SK-N-SH (cell line): ENCODE data around the gene GPHB5. TPM values are rescaled to one million over a fixed set of nuclear protein-coding genes. Genes with fewer than 3 reads are reported as not detected.

Source experiments
- CTCF ChIA-PET: fragments of 300-600, 350-600 bp; formaldehyde crosslinking; extraction: SDS; loops from one replicate; lab custom pipeline; 2021; lab: Yijun Ruan, JAX
- POLR2A ChIA-PET: fragments of 350-600 bp; sonication (Branson Sonifier 250); formaldehyde crosslinking; extraction: SDS; loops from one replicate; lab custom pipeline; 2020; ENCODE audit warnings: antibody characterized with exemption, inconsistent platforms; lab: Yijun Ruan, JAX
- DNase-seq: peaks from one replicate; pipeline ENCODE4 v3.0.0; 2012
- H2AFZ ChIP-seq: fragments of 200-600 bp; sonication (generic); 2 replicates; pipeline ENCODE4 v1.8.1; 2016; ENCODE audit warnings: antibody characterized with exemption, mild to moderate bottlenecking, low read depth
- H3F3A ChIP-seq: fragments of 200-600 bp; sonication (generic); replicated peaks from 2 replicates; pipeline ENCODE3; 2016; ENCODE audit warnings: antibody characterized with exemption, mild to moderate bottlenecking; ENCODE audit not compliant: insufficient read depth
- H3K27ac ChIP-seq, 2 experiments: fragments of 200-500 bp in 1 of 2; fragments of 200-600 bp in 1 of 2; sonication (Bioruptor generic) in 1 of 2; sonication (generic), shearing (Covaris generic) in 1 of 2; 2 replicates each; pipeline versions ENCODE4 v1.5.1 to v1.6.1; 2014 to 2016; ENCODE audit warnings: low read depth in 2 of 2, inconsistent platforms in 1 of 2, low read length in 1 of 2, mild to moderate bottlenecking in 1 of 2, mixed read lengths in 1 of 2
- H3K27me3 ChIP-seq: fragments of 200-600 bp; sonication (generic), shearing (Covaris generic); 2 replicates; pipeline ENCODE4 v1.6.1; 2016; ENCODE audit warnings: mixed run types; ENCODE audit not compliant: insufficient read depth
- H3K36me3 ChIP-seq, 2 experiments: fragments of 200-500 bp in 1 of 2; fragments of 200-600 bp in 1 of 2; sonication (Bioruptor generic) in 1 of 2; sonication (generic) in 1 of 2; replicated peaks in 1 of 2; 2 replicates each; pipeline versions ENCODE3 to v1.5.1; 2014 to 2016; ENCODE audit warnings: low read length in 1 of 2, mild to moderate bottlenecking in 1 of 2; ENCODE audit not compliant: insufficient read depth in 2 of 2, control insufficient read depth in 1 of 2
- H3K4me1 ChIP-seq, 2 experiments: fragments of 200-500 bp in 1 of 2; fragments of 200-600 bp in 1 of 2; sonication (Bioruptor generic) in 1 of 2; sonication (generic), shearing (Covaris generic) in 1 of 2; 2 replicates each; pipeline versions ENCODE4 v1.5.1 to v1.6.1; 2014 to 2016; ENCODE audit warnings: low read depth in 1 of 2, low read length in 1 of 2, mixed run types in 1 of 2; ENCODE audit not compliant: insufficient read depth in 2 of 2, control insufficient read depth in 1 of 2
- H3K4me2 ChIP-seq: fragments of 200-600 bp; sonication (generic), shearing (Covaris generic); 2 replicates; pipeline ENCODE4 v1.6.1; 2017; ENCODE audit warnings: mixed run types
- H3K4me3 ChIP-seq, 2 experiments: fragments of 200-500 bp in 1 of 2; fragments of 200-600 bp in 1 of 2; sonication (Bioruptor generic) in 1 of 2; sonication (generic), shearing (Covaris generic) in 1 of 2; 2 replicates each; pipeline versions ENCODE4 v1.5.1 to v1.8.1; 2014 to 2016; ENCODE audit warnings: low read depth in 2 of 2, inconsistent platforms in 1 of 2, low read length in 1 of 2, mild to moderate bottlenecking in 1 of 2, mixed read lengths in 1 of 2, moderate library complexity in 1 of 2
- H3K79me2 ChIP-seq: fragments of 200-600 bp; sonication (generic); 2 replicates; pipeline ENCODE4 v1.8.1; 2017; ENCODE audit warnings: mild to moderate bottlenecking; ENCODE audit not compliant: insufficient read depth
- H3K9ac ChIP-seq: fragments of 200-600 bp; sonication (generic); 2 replicates; pipeline ENCODE4 v1.6.1; 2017; ENCODE audit warnings: mixed run types
- H3K9me2 ChIP-seq: fragments of 200-600 bp; sonication (generic); 2 replicates; pipeline ENCODE4 v1.6.1; 2017; ENCODE audit warnings: mixed run types
- H3K9me3 ChIP-seq: fragments of 200-600 bp; sonication (generic); 2 replicates; pipeline ENCODE4 v1.6.1; 2017; ENCODE audit warnings: mixed run types, mild to moderate bottlenecking, moderate library complexity
- H4K20me1 ChIP-seq: fragments of 200-600 bp; sonication (generic); 2 replicates; pipeline ENCODE4 v1.6.1; 2017; ENCODE audit warnings: mild to moderate bottlenecking, mixed run types; ENCODE audit not compliant: insufficient read depth
- CHD2 ChIP-seq: fragments of 150-350 bp; IDR thresholded peaks from 2 replicates; pipeline ENCODE4 v1.6.1; 2018; ENCODE audit warnings: low read length; ENCODE audit not compliant: partially characterized antibody
- EZH2phosphoT487 ChIP-seq: fragments of 200-600 bp; sonication (generic); IDR thresholded peaks from 2 replicates; pipeline ENCODE4 v1.6.1; 2017; ENCODE audit warnings: low read depth, mixed run types, mild to moderate bottlenecking, antibody characterized with exemption, moderate library complexity, borderline replicate concordance
- FOXJ3 ChIP-seq: sonication (generic); formaldehyde crosslinking; IDR thresholded peaks from 2 replicates; pipeline ENCODE4 v1.5.1; 2020; ENCODE audit warnings: mild to moderate bottlenecking, missing genetic modification reagents
- GABPA ChIP-seq: IDR thresholded peaks from 2 replicates; pipeline ENCODE4 v1.4.0; 2012; ENCODE audit warnings: low read depth, mild to moderate bottlenecking
- GATA2 ChIP-seq: sonication (generic); formaldehyde crosslinking; IDR thresholded peaks from 2 replicates; pipeline ENCODE4 v1.5.0; 2020; ENCODE audit warnings: mild to moderate bottlenecking, missing genetic modification reagents
- IRF3 ChIP-seq: fragments of 150-350 bp; IDR thresholded peaks from 2 replicates; pipeline ENCODE4 v1.6.1; 2016; ENCODE audit warnings: mild to moderate bottlenecking, low read depth, low read length
- JUND ChIP-seq: IDR thresholded peaks from 2 replicates; pipeline ENCODE4 v1.4.0; 2012
- MEF2A ChIP-seq: IDR thresholded peaks from 2 replicates; pipeline ENCODE4 v1.4.0; 2012; ENCODE audit warnings: low read depth, borderline replicate concordance
- MXI1 ChIP-seq: IDR thresholded peaks from 2 replicates; pipeline ENCODE4 v1.6.1; 2012; ENCODE audit warnings: mild to moderate bottlenecking, low read depth, low read length, improper control_type of control experiment
- NRF1 ChIP-seq: IDR thresholded peaks from 2 replicates; pipeline ENCODE4 v1.6.1; 2012; ENCODE audit warnings: low read depth, mild to moderate bottlenecking, low read length
- RXRA ChIP-seq: IDR thresholded peaks from 2 replicates; pipeline ENCODE4 v1.4.0; 2012; ENCODE audit warnings: low read depth, mild to moderate bottlenecking, borderline replicate concordance
- SIN3A ChIP-seq: IDR thresholded peaks from 2 replicates; pipeline ENCODE4 v1.6.1; 2012; ENCODE audit warnings: low read depth, mild to moderate bottlenecking, low read length, moderate library complexity, borderline replicate concordance
- TEAD4 ChIP-seq: IDR thresholded peaks from 2 replicates; pipeline ENCODE4 v1.4.0; 2012; ENCODE audit warnings: mild to moderate bottlenecking, borderline replicate concordance; ENCODE audit not compliant: insufficient read depth
- USF1 ChIP-seq: IDR thresholded peaks from 2 replicates; pipeline ENCODE4 v1.4.0; 2012; ENCODE audit warnings: low read depth, borderline replicate concordance
- ZBTB33 ChIP-seq: IDR thresholded peaks from 2 replicates; pipeline ENCODE4 v1.4.0; 2012; ENCODE audit warnings: low read depth, borderline replicate concordance
- WGBS: methylation state at CpG from one replicate; pipeline ENCODE4 v1.1.6; 2017; ENCODE audit warnings: low lambda C conversion rate; 5-methylcytosine and 5-hydroxymethylcytosine counted together
- polyA plus RNA-seq, 3 experiments: library from polyadenylated mRNA; depleted of rRNA; stranded (reverse); fragments of >200 nt; gene quantifications; 2 replicates each; pipeline ENCODE4 v1.2.3, GENCODE V29; 2012
- TF ChIP-seq, protein P1 (sequence below): IDR thresholded peaks from 2 replicates; pipeline ENCODE4 v1.6.1; 2012; ENCODE audit warnings: mild to moderate bottlenecking, low read depth, low read length, moderate library complexity

The GPHB5 gene
- polyA plus RNA-seq, 1 of the 3 experiments (the other 2 are of a cell fraction): not detected

GRCh38 chr14:63287666-63288483 lies 30.9 kb downstream of the GPHB5 start:
- CTCF ChIA-PET: interaction anchor here (0.9 to 1.2 kb wide), 3 partner anchors 10 to 12 kb away, joined by 4 to 6 read pairs (median 5); no protein-coding TSS in a partner anchor
- Histone ChIP-seq H3K4me2 (no peak overlapping the region), H3K4me1 (no peaks in the 10 kb centered on the region; a peak in 2 of 4 replicates), H4K20me1 (no peaks in the 10 kb centered on the region), H3F3A (no peaks in the 10 kb centered on the region), H3K79me2 (no peaks in the 10 kb centered on the region), H2AFZ (no peak overlapping the region), H3K27me3 (no peaks in the 10 kb centered on the region), H3K9ac (no peak overlapping the region), H3K9me2 (no peaks in the 10 kb centered on the region), H3K27ac (no peak overlapping the region), H3K9me3 (no peaks in the 10 kb centered on the region), H3K4me3 (no peak overlapping the region), H3K36me3 (peaks cover 0 to 17% of the 10 kb centered on the region in 2 experiments)
- DNase-seq: no peak
- WGBS: 46% methylated on average over 6 of the region's 6 CpGs
- POLR2A ChIA-PET: no interaction called here
- TF ChIP-seq SIN3A (no peak), ZBTB33 (no peak), GABPA (no peak), USF1 (no peak), MXI1 (no peak), TEAD4 (no peak), JUND (no peak), GATA2 (CRISPR knock-in tag) (no peak), CHD2 (no peak), FOXJ3 (CRISPR knock-in tag) (no peak), EZH2phosphoT487 (no peak), IRF3 (no peak), NRF1 (no peak), RXRA (no peak), MEF2A (no peak)
- TF ChIP-seq, protein P1, sequence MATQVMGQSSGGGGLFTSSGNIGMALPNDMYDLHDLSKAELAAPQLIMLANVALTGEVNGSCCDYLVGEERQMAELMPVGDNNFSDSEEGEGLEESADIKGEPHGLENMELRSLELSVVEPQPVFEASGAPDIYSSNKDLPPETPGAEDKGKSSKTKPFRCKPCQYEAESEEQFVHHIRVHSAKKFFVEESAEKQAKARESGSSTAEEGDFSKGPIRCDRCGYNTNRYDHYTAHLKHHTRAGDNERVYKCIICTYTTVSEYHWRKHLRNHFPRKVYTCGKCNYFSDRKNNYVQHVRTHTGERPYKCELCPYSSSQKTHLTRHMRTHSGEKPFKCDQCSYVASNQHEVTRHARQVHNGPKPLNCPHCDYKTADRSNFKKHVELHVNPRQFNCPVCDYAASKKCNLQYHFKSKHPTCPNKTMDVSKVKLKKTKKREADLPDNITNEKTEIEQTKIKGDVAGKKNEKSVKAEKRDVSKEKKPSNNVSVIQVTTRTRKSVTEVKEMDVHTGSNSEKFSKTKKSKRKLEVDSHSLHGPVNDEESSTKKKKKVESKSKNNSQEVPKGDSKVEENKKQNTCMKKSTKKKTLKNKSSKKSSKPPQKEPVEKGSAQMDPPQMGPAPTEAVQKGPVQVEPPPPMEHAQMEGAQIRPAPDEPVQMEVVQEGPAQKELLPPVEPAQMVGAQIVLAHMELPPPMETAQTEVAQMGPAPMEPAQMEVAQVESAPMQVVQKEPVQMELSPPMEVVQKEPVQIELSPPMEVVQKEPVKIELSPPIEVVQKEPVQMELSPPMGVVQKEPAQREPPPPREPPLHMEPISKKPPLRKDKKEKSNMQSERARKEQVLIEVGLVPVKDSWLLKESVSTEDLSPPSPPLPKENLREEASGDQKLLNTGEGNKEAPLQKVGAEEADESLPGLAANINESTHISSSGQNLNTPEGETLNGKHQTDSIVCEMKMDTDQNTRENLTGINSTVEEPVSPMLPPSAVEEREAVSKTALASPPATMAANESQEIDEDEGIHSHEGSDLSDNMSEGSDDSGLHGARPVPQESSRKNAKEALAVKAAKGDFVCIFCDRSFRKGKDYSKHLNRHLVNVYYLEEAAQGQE: no peak
